Measurements from ENCODE around the gene DNA2. TPM values are rescaled to one million over a fixed set of nuclear protein-coding genes. Genes with fewer than 3 reads are reported as not detected.

The DNA2 gene
- 3.9 and 8.9 TPM in 2 replicates for total RNA-seq

GRCh38 chr10:68471586-68472408 is at the start of gene DNA2:
DNA2 (minus strand) TSS chr10:68471973; CDS start chr10:68471864, 109 bp downstream.

GRCh38 chr10:68406815-68407548 is 64.8 kb downstream of the DNA2 start, which contains the start of gene RUFY2:
RUFY2 (minus strand) TSS chr10:68407277; CDS start chr10:68407189, 88 bp downstream.

Other genes starting within 250 kb of the DNA2 start
- gene ATOH7, start 239.9 kb downstream of the DNA2 start, total RNA-seq: not detected in 2 replicates
- gene HNRNPH3, start 139.9 kb downstream of the DNA2 start, total RNA-seq: 22.0 and 38.9 TPM in 2 replicates
- 3.9 and 4.7 TPM in 2 replicates for gene PBLD, start 139.0 kb downstream of the DNA2 start, total RNA-seq
- gene RUFY2, start 64.7 kb downstream of the DNA2 start, total RNA-seq: 22.0 and 23.6 TPM in 2 replicates
- 21.1 and 23.8 TPM in 2 replicates for gene SLC25A16, start 55.5 kb upstream of the DNA2 start, total RNA-seq
- gene TET1, start 88.4 kb upstream of the DNA2 start, total RNA-seq: 4.7 and 5.3 TPM in 2 replicates
- 23.3 and 23.8 TPM in 2 replicates for gene CCAR1, start 249.3 kb upstream of the DNA2 start, total RNA-seq